ENCODE data around the gene TSG101.

Gene TSG101

GRCh38 chr11:18468961-18469360 is 57.8 kb downstream of the TSG101 start:
- TF ChIP-seq CTCF (IDR thresholded peaks at IDR 0.05; ENCODE audit: extremely low read depth, insufficient read depth, missing control alignments), result no peak

GRCh38 chr11:18468059-18468458 is 58.7 kb downstream of the TSG101 start:
- no peak for TF ChIP-seq CTCF (IDR thresholded peaks at IDR 0.05; ENCODE audit: extremely low read depth, insufficient read depth, missing control alignments)
- DNase-seq (ENCODE audit: low spot score), result no peak
- in situ Hi-C loops (cut with MboI; ENCODE audit: low pct_unique_long_range_greater_than_20kb, low sequenced_read_pairs, unreplicated experiment), result no loop called here

More at GRCh38 chr11:18468961-18469360, 57.8 kb downstream of the TSG101 start:
- in situ Hi-C loops (cut with MboI; ENCODE audit: low pct_unique_long_range_greater_than_20kb, low sequenced_read_pairs, unreplicated experiment), result no loop called here
- DNase-seq (ENCODE audit: low spot score), result no peak

GRCh38 chr11:18466402-18466801 is 60.3 kb downstream of the TSG101 start:
- no peak for TF ChIP-seq CTCF (IDR thresholded peaks at IDR 0.05; ENCODE audit: extremely low read depth, insufficient read depth, missing control alignments)
- in situ Hi-C loops (cut with MboI; ENCODE audit: low pct_unique_long_range_greater_than_20kb, low sequenced_read_pairs, unreplicated experiment), result no loop called here

GRCh38 chr11:18463439-18463838 is 63.3 kb downstream of the TSG101 start:
- no peak for TF ChIP-seq CTCF (IDR thresholded peaks at IDR 0.05; ENCODE audit: extremely low read depth, insufficient read depth, missing control alignments)
- in situ Hi-C loops (cut with MboI; ENCODE audit: low pct_unique_long_range_greater_than_20kb, low sequenced_read_pairs, unreplicated experiment), result no loop called here
- DNase-seq (ENCODE audit: low spot score), result no peak

More at GRCh38 chr11:18466402-18466801, 60.3 kb downstream of the TSG101 start:
- DNase-seq (ENCODE audit: low spot score), result no peak

GRCh38 chr11:18461909-18462308 is 64.8 kb downstream of the TSG101 start:
- in situ Hi-C loops (cut with MboI; ENCODE audit: low pct_unique_long_range_greater_than_20kb, low sequenced_read_pairs, unreplicated experiment), result no loop called here
- TF ChIP-seq CTCF (IDR thresholded peaks at IDR 0.05; ENCODE audit: extremely low read depth, insufficient read depth, missing control alignments), result no peak

GRCh38 chr11:18459634-18460033 is 67.1 kb downstream of the TSG101 start:
- in situ Hi-C loops (cut with MboI; ENCODE audit: low pct_unique_long_range_greater_than_20kb, low sequenced_read_pairs, unreplicated experiment), result no loop called here
- TF ChIP-seq CTCF (IDR thresholded peaks at IDR 0.05; ENCODE audit: extremely low read depth, insufficient read depth, missing control alignments), result no peak
- no peak for DNase-seq (ENCODE audit: low spot score)

More at GRCh38 chr11:18461909-18462308, 64.8 kb downstream of the TSG101 start:
- no peak for DNase-seq (ENCODE audit: low spot score)

GRCh38 chr11:18457450-18457849 is 69.3 kb downstream of the TSG101 start:
- in situ Hi-C loops (cut with MboI; ENCODE audit: low pct_unique_long_range_greater_than_20kb, low sequenced_read_pairs, unreplicated experiment), result no loop called here
- no peak for TF ChIP-seq CTCF (IDR thresholded peaks at IDR 0.05; ENCODE audit: extremely low read depth, insufficient read depth, missing control alignments)
- no peak for DNase-seq (ENCODE audit: low spot score)

Data from GM13977 (cell line).